Fibroblast of the conjunctiva (primary cell): Measurements from ENCODE around the gene ALOX5AP.
"Not testable (repeated sequence)": the region's sequence is repeated elsewhere in the genome, so short reads cannot be mapped to it uniquely, and the experiment has no call there.

ENCODE experiments used
- DNase-seq: peaks from one replicate; pipeline ENCODE4 v3.0.0-alpha.2; 2010; ENCODE audit warnings: low read depth

Gene ALOX5AP

GRCh38 chr13:30737511-30738337 lies 2.4 kb downstream of the ALOX5AP start:
- no peak for DNase-seq

GRCh38 chr13:30738526-30739236 lies 3.3 kb downstream of the ALOX5AP start:
- no peak for DNase-seq

GRCh38 chr13:30739237-30739528 lies 3.8 kb downstream of the ALOX5AP start:
- no peak for DNase-seq

GRCh38 chr13:30739761-30740642 lies 4.7 kb downstream of the ALOX5AP start:
- no peak for DNase-seq

- no peak for DNase-seq
Measured at GRCh38 chr13:30742901-30743300, 7.6 kb downstream of the ALOX5AP start.

- DNase-seq = peak; percentile 90
Measured at GRCh38 chr13:30743319-30744055, 8.1 kb downstream of the ALOX5AP start.

GRCh38 chr13:30744056-30744680 lies 8.8 kb downstream of the ALOX5AP start:
- DNase-seq = no peak

GRCh38 chr13:30744681-30745077 lies 9.3 kb downstream of the ALOX5AP start:
- DNase-seq = no peak

- DNase-seq = no peak
Measured at GRCh38 chr13:30745906-30746686, 10.8 kb downstream of the ALOX5AP start.

- no peak for DNase-seq
Measured at GRCh38 chr13:30746791-30747190, 11.4 kb downstream of the ALOX5AP start.

GRCh38 chr13:30747845-30748244 lies 12.5 kb downstream of the ALOX5AP start:
- not testable (repeated sequence) for DNase-seq

- DNase-seq = no peak
Measured at GRCh38 chr13:30748717-30749116, 13.4 kb downstream of the ALOX5AP start.

- DNase-seq = no peak
Measured at GRCh38 chr13:30750036-30750435, 14.7 kb downstream of the ALOX5AP start.

GRCh38 chr13:30751183-30751933 lies 16.0 kb downstream of the ALOX5AP start:
- DNase-seq = no peak

GRCh38 chr13:30752201-30752797 lies 17.0 kb downstream of the ALOX5AP start:
- no peak for DNase-seq

GRCh38 chr13:30753030-30753616 lies 17.8 kb downstream of the ALOX5AP start:
- no peak for DNase-seq

- no peak for DNase-seq
Measured at GRCh38 chr13:30755678-30756077, 20.3 kb downstream of the ALOX5AP start.

GRCh38 chr13:30757026-30757742 lies 21.8 kb downstream of the ALOX5AP start:
- DNase-seq = no peak
